Measurements from ENCODE around the gene HEY2. TPM values are rescaled to one million over a fixed set of nuclear protein-coding genes. Genes with fewer than 3 reads are reported as not detected.

HEY2 gene
- total and polyA plus RNA-seq, 10 of the 15 experiments (the other 5 are each of a cell fraction or from before 2014, with no cell fraction given) = 0.01 to 0.32 (median 0.08) TPM; not detected in 4

GRCh38 chr6:125742024-125742423 lies 7.4 kb upstream of the HEY2 start:
- DNase-seq (ENCODE audit: low read depth, low spot score) (no peak), FAIRE-seq (no peak)
- 100% methylated on average over 2 of the region's 2 CpGs for WGBS (ENCODE audit: insufficient coverage, insufficient replicate concordance, low lambda C conversion rate, missing lambda C conversion rate)

More at GRCh38 chr6:125742024-125742423, 7.4 kb upstream of the HEY2 start:
- intact Hi-C loops (cut with micrococcal nuclease; ENCODE audit: unreplicated experiment) = no loop called here
- H3K9me3 ChIP-seq (replicated peaks; ENCODE audit: control insufficient read depth, insufficient read depth, low read length) = no peaks in the 10 kb centered on the region
- no peak overlapping the region for H3K27ac ChIP-seq (ENCODE audit: control insufficient read depth, insufficient read depth)
- in situ Hi-C loops (cut with MboI) = no loop called here
- SMC1A ChIA-PET (ENCODE audit: uncharacterized antibody, unreplicated experiment) = interaction anchor here (0.9 to 1.9 kb wide), 3 partner anchors 8 to 28 kb away, joined by 3 to 13 read pairs (median 4); no protein-coding TSS in a partner anchor
- H3K4me1 ChIP-seq (ENCODE audit: control insufficient read depth, insufficient read depth, low read length) = no peaks in the 10 kb centered on the region; the same call in 1 of the 2 replicates
- H3K79me2 ChIP-seq (ENCODE audit: control insufficient read depth, insufficient read depth, low read length) = no peaks in the 10 kb centered on the region
- BruUV-seq (replicated peaks) = no TSS peak
- no peak overlapping the region for H2AFZ ChIP-seq (ENCODE audit: control insufficient read depth, low read depth, low read length)
- H3K27me3 ChIP-seq (replicated peaks in 1 of 2; ENCODE audit: control insufficient read depth in 2 of 2, insufficient read depth in 2 of 2, low read length in 1 of 2) = no peaks in the 10 kb centered on the region; a peak in 2 of 4 replicates
- no peak for TF ChIP-seq NR2F1 (conservative IDR thresholded peaks at IDR 0.05)
- TF ChIP-seq RB1 (IDR thresholded peaks at IDR 0.05; ENCODE audit: borderline replicate concordance) = no peak
- no peak for TF ChIP-seq ZNF384 (IDR thresholded peaks at IDR 0.05; ENCODE audit: borderline replicate concordance, low read depth, low read length)
- TF ChIP-seq KLF5 (IDR thresholded peaks at IDR 0.05; ENCODE audit: partially characterized antibody) = no peak
- TF ChIP-seq PAX5 (IDR thresholded peaks at IDR 0.05; ENCODE audit: borderline replicate concordance, low read depth, low read length) = no peak
- TF ChIP-seq EGR1 (IDR thresholded peaks at IDR 0.05; ENCODE audit: borderline replicate concordance in 1 of 2, low read depth in 2 of 2, low read length in 2 of 2) = no peak
- no peak for TF ChIP-seq BCL3 (IDR thresholded peaks at IDR 0.05; ENCODE audit: borderline replicate concordance, insufficient read depth, low read depth, low read length, poor library complexity, severe bottlenecking)
- no peak for TF ChIP-seq CEBPB (IDR thresholded peaks at IDR 0.05; ENCODE audit: borderline replicate concordance in 1 of 2, low read depth in 2 of 2, low read length in 2 of 2)
- TF ChIP-seq RUNX3 (IDR thresholded peaks at IDR 0.05; ENCODE audit: low read length) = no peak
- no peak for TF ChIP-seq TBL1XR1 (IDR thresholded peaks at IDR 0.05; ENCODE audit: low read depth, low read length)
- TF ChIP-seq CTCF (IDR thresholded peaks at IDR 0.05 in 2 of 3, conservative IDR thresholded peaks at IDR 0.05 in 1 of 3; ENCODE audit: control insufficient read depth in 2 of 3, extremely low read depth in 1 of 3, insufficient read depth in 1 of 3, low read depth in 3 of 3, low read length in 3 of 3) = no peak
- no peak for TF ChIP-seq ZNF687 (IDR thresholded peaks at IDR 0.05)
- no peak for TF ChIP-seq TAF1 (IDR thresholded peaks at IDR 0.05; ENCODE audit: borderline replicate concordance, low read depth, low read length)
- no peak for TF ChIP-seq IRF5 (IDR thresholded peaks at IDR 0.05; ENCODE audit: borderline replicate concordance)
- RAD21 ChIA-PET (ENCODE audit: unreplicated experiment) = interaction anchor here (1.2 kb wide), 1 partner anchor 11 kb away, joined by 3 read pairs; no protein-coding TSS in a partner anchor
- POLR2A ChIA-PET = no interaction called here
- no peak for ATAC-seq
- H3K4me2 ChIP-seq (ENCODE audit: control insufficient read depth, insufficient read depth) = no peak overlapping the region
- no peaks in the 10 kb centered on the region for H3K36me3 ChIP-seq (ENCODE audit: control insufficient read depth in 2 of 2, insufficient read depth in 2 of 2, low read length in 1 of 2)
- H4K20me1 ChIP-seq (ENCODE audit: control insufficient read depth, insufficient read depth) = no peaks in the 10 kb centered on the region
- no peak overlapping the region for H3K9ac ChIP-seq (ENCODE audit: control insufficient read depth, insufficient read depth, low read length)
- no peak overlapping the region for H3K4me3 ChIP-seq
- CTCF ChIA-PET = interaction anchor here (1.0 to 1.9 kb wide), 4 partner anchors 9 to 448 kb away, joined by 3 to 7 read pairs (median 4); no protein-coding TSS in a partner anchor
